Peyer's patch (tissue), 4 donors: ENCODE results near the gene AGO1.

Experiments
- CTCF ChIP-seq, 6 experiments: fragments of 450-650 bp in 4 of 6; fragments of 200-600 bp in 2 of 6; sonication (generic) in 1 of 6; IDR thresholded peaks; one replicate each; pipeline ENCODE4 v1.5.1; 2017 to 2019; ENCODE audit warnings: antibody characterized with exemption in 6 of 6, mild to moderate bottlenecking in 3 of 6, moderate library complexity in 1 of 6
- POLR2A ChIP-seq, 2 donors: fragments of 450-650 bp; IDR thresholded peaks; one replicate each; pipeline ENCODE4 v1.5.1; 2017; ENCODE audit warnings: antibody characterized with exemption in 2 of 2, mild to moderate bottlenecking in 2 of 2, moderate library complexity in 2 of 2

GRCh38 chr1:35864813-35865212 lies 18.2 kb upstream of the AGO1 start:
- TF ChIP-seq CTCF (IDR thresholded peaks at IDR 0.05): no peak
- TF ChIP-seq POLR2A (IDR thresholded peaks at IDR 0.05): no peak
